Smooth muscle cell (in vitro differentiated cells): ENCODE results near the gene ELFN1. TPM values are rescaled to one million over a fixed set of nuclear protein-coding genes. Genes with fewer than 3 reads are reported as not detected.

Experiments used
- DNase-seq: peaks from one replicate; lab custom pipeline; 2025; ENCODE audit not compliant: unreplicated experiment; lab: John Stamatoyannopoulos, UW
- H2AFZ ChIP-seq: fragments of 200-600 bp; sonication (generic); 2 replicates; pipeline ENCODE4 v1.6.0; 2016; ENCODE audit warnings: antibody characterized with exemption, low read depth, mild to moderate bottlenecking
- H3F3A ChIP-seq: fragments of 200-600 bp; sonication (generic); 2 replicates; pipeline ENCODE4 v1.6.0; 2017; ENCODE audit warnings: antibody characterized with exemption, low read depth
- H3K27ac ChIP-seq: fragments of 200-600 bp; sonication (generic); 2 replicates; pipeline ENCODE4 v1.5.1; 2016; ENCODE audit warnings: low read depth, mild to moderate bottlenecking
- H3K27me3 ChIP-seq: fragments of 200-600 bp; sonication (generic); 2 replicates; pipeline ENCODE4 v1.6.1; 2016; ENCODE audit warnings: low read depth, mild to moderate bottlenecking
- H3K36me3 ChIP-seq: fragments of 200-600 bp; sonication (generic); 2 replicates; pipeline ENCODE4 v1.5.1; 2016; ENCODE audit warnings: low read depth
- H3K4me1 ChIP-seq: fragments of 200-600 bp; sonication (generic); 2 replicates; pipeline ENCODE4 v1.5.1; 2016; ENCODE audit warnings: low read depth
- H3K4me2 ChIP-seq: fragments of 200-600 bp; sonication (generic); 2 replicates; pipeline ENCODE4 v1.6.0; 2016; ENCODE audit warnings: mild to moderate bottlenecking
- H3K4me3 ChIP-seq: fragments of 200-600 bp; sonication (generic); 2 replicates; pipeline ENCODE4 v1.5.1; 2016; ENCODE audit warnings: mild to moderate bottlenecking
- H3K79me2 ChIP-seq: fragments of 200-600 bp; sonication (generic); 2 replicates; pipeline ENCODE4 v1.6.0; 2016; ENCODE audit warnings: low read depth, mild to moderate bottlenecking
- H3K9ac ChIP-seq: fragments of 200-600 bp; sonication (generic); 2 replicates; pipeline ENCODE4 v1.6.0; 2016; ENCODE audit warnings: low read depth
- H3K9me3 ChIP-seq: fragments of 200-600 bp; sonication (generic); replicated peaks from 2 replicates; pipeline ENCODE4 v1.5.1; 2016; ENCODE audit warnings: low read depth
- H4K20me1 ChIP-seq: fragments of 200-600 bp; sonication (generic); 2 replicates; pipeline ENCODE4 v1.6.0; 2016; ENCODE audit warnings: low read depth
- WGBS: methylation state at CpG from one replicate; pipeline ENCODE4 v1.1.7; 2016; ENCODE audit warnings: low lambda C conversion rate; 5-methylcytosine and 5-hydroxymethylcytosine counted together
- polyA plus RNA-seq: library from polyadenylated mRNA; unstranded; fragments of >200 nt; fragmentation: Nextera tagmentation; extraction: Ambion mirVana; gene quantifications from 2 replicates; pipeline ENCODE4 v1.2.1, GENCODE V29; 2016
- total RNA-seq: library from RNA; depleted of rRNA; stranded (reverse); fragments of >200 nt; gene quantifications from 2 replicates; pipeline ENCODE4 v1.2.3, GENCODE V29; 2014
- TF ChIP-seq, protein P1 (sequence below): fragments of 200-600 bp; sonication (generic); IDR thresholded peaks from 2 replicates; pipeline ENCODE4 v1.5.1; 2017; ENCODE audit warnings: borderline replicate concordance, mild to moderate bottlenecking, antibody characterized with exemption; ENCODE audit not compliant: insufficient read depth, poor library complexity, severe bottlenecking

Gene ELFN1
- 4.2 and 6.4 TPM in 2 replicates for total RNA-seq
- polyA plus RNA-seq, result 4.5 and 6.2 TPM in 2 replicates

GRCh38 chr7:1669954-1670893, at the start of gene ELFN1:
Gene ELFN1 (plus strand): TSS chr7:1670277. CDS start chr7:1744597, 74,320 bp downstream.
- Histone ChIP-seq H3K4me3 (peak within 1 kb of the TSS; percentile 63), H3K9me3 (no peaks in the 10 kb centered on the region), H3F3A (peaks cover 8% of the 10 kb centered on the region), H2AFZ (peak within 1 kb of the TSS; percentile 7), H3K27me3 (peaks cover 15% of the 10 kb centered on the region), H3K79me2 (no peaks in the 10 kb centered on the region), H3K9ac (no peak within 1 kb of the TSS), H4K20me1 (peaks cover 38% of the 10 kb centered on the region), H3K4me2 (peak within 1 kb of the TSS; percentile 90), H3K4me1 (peaks cover 20% of the 10 kb centered on the region), H3K36me3 (no peaks in the 10 kb centered on the region), H3K27ac (no peak within 1 kb of the TSS)
- TF ChIP-seq, protein P1, sequence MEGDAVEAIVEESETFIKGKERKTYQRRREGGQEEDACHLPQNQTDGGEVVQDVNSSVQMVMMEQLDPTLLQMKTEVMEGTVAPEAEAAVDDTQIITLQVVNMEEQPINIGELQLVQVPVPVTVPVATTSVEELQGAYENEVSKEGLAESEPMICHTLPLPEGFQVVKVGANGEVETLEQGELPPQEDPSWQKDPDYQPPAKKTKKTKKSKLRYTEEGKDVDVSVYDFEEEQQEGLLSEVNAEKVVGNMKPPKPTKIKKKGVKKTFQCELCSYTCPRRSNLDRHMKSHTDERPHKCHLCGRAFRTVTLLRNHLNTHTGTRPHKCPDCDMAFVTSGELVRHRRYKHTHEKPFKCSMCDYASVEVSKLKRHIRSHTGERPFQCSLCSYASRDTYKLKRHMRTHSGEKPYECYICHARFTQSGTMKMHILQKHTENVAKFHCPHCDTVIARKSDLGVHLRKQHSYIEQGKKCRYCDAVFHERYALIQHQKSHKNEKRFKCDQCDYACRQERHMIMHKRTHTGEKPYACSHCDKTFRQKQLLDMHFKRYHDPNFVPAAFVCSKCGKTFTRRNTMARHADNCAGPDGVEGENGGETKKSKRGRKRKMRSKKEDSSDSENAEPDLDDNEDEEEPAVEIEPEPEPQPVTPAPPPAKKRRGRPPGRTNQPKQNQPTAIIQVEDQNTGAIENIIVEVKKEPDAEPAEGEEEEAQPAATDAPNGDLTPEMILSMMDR, result no peak
- DNase-seq, result no peak
- WGBS, result 1% methylated on average over 33 of the region's 110 CpGs

DNA sequence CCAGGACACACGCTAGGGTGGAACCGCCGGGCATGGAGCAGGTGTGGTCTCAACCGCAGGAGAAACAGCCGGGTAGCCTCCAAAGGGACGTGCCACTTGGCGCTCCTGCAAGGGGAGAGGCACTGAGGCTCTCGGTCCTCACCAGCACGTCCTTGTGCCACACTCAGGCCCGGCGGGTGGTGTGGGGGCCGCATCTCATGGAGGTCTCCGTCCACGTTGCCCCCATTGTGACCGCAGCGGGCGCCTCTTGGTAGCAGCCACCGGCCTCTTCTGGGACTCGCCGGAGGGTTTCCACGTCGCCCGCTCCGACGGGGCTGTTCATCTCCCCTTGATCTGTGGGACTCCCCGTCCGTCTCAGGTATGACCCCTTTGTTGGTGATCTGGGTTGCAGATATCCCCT, 49.2 kb upstream of the ELFN1 start:
- H3K4me2 ChIP-seq, result no peak overlapping the region
- H2AFZ ChIP-seq, result no peak overlapping the region
- H3F3A ChIP-seq, result no peaks in the 10 kb centered on the region
- no peaks in the 10 kb centered on the region for H3K9me3 ChIP-seq
- H3K36me3 ChIP-seq, result no peaks in the 10 kb centered on the region
- H3K9ac ChIP-seq, result no peak overlapping the region
- H3K27me3 ChIP-seq, result no peaks in the 10 kb centered on the region
- no peaks in the 10 kb centered on the region for H3K4me1 ChIP-seq
- no peak overlapping the region for H3K27ac ChIP-seq
- TF ChIP-seq, protein P1, result no peak
- DNase-seq, result no peak
- H3K79me2 ChIP-seq, result no peaks in the 10 kb centered on the region
- no peak overlapping the region for H3K4me3 ChIP-seq
- 88% methylated on average over 27 of the region's 27 CpGs for WGBS
- no peaks in the 10 kb centered on the region for H4K20me1 ChIP-seq

- no peak overlapping the region for H3K4me3 ChIP-seq
- no peaks in the 10 kb centered on the region for H3K27me3 ChIP-seq
- no peak for DNase-seq
- H3K9ac ChIP-seq, result no peak overlapping the region
- H3K4me2 ChIP-seq, result no peak overlapping the region
- WGBS, result 94% methylated on average over 13 of the region's 13 CpGs
- H3K4me1 ChIP-seq, result no peaks in the 10 kb centered on the region
- no peaks in the 10 kb centered on the region for H3K79me2 ChIP-seq
- no peaks in the 10 kb centered on the region for H3F3A ChIP-seq
- TF ChIP-seq, protein P1, result no peak
- H3K9me3 ChIP-seq, result no peaks in the 10 kb centered on the region
- no peaks in the 10 kb centered on the region for H3K36me3 ChIP-seq
- H3K27ac ChIP-seq, result no peak overlapping the region
- no peaks in the 10 kb centered on the region for H4K20me1 ChIP-seq
- H2AFZ ChIP-seq, result no peak overlapping the region
These were observed 48.4 kb upstream of the ELFN1 start for GRCh38 chr7:1621718-1622117.
